SU-DHL-6 (cell line): ENCODE data around the gene TET2.

ENCODE experiments used
- EZH2phosphoT487 ChIP-seq: fragments of 200-600 bp; sonication (generic), shearing (Covaris generic); conservative IDR thresholded peaks from 2 replicates; pipeline ENCODE4 v1.6.1; 2018; ENCODE audit warnings: mild to moderate bottlenecking, antibody characterized with exemption, low read length, moderate library complexity, mixed read lengths
- TF ChIP-seq, protein P1 (sequence below): fragments of 200-600 bp; sonication (generic); IDR thresholded peaks from one replicate; pipeline ENCODE4 v1.5.1; 2017; ENCODE audit warnings: antibody characterized with exemption, mild to moderate bottlenecking, low read length, moderate library complexity; ENCODE audit not compliant: insufficient read depth, poor library complexity, severe bottlenecking

DNA sequence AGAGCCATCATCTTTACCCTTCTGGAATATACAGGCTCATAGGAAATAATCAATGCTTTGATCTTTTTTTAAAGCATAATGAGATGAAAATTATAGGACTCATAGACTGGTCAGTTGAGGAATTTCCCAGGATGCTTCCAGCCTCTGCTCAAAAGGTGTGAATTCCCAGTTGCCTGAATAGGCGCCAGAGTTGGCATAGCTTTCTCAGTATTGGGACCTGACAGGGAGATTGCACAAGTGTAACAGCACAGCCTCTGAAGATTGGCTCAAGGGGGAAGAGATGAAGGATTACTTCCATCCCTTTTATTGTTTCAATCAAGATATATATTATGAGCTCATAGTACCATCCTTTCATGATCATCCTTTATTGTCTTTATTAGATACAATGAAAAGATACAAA lies 17.9 kb downstream of the TET2 start:
- TF ChIP-seq, protein P1, sequence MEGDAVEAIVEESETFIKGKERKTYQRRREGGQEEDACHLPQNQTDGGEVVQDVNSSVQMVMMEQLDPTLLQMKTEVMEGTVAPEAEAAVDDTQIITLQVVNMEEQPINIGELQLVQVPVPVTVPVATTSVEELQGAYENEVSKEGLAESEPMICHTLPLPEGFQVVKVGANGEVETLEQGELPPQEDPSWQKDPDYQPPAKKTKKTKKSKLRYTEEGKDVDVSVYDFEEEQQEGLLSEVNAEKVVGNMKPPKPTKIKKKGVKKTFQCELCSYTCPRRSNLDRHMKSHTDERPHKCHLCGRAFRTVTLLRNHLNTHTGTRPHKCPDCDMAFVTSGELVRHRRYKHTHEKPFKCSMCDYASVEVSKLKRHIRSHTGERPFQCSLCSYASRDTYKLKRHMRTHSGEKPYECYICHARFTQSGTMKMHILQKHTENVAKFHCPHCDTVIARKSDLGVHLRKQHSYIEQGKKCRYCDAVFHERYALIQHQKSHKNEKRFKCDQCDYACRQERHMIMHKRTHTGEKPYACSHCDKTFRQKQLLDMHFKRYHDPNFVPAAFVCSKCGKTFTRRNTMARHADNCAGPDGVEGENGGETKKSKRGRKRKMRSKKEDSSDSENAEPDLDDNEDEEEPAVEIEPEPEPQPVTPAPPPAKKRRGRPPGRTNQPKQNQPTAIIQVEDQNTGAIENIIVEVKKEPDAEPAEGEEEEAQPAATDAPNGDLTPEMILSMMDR: no peak
- TF ChIP-seq EZH2phosphoT487: no peak
